ENCODE data around the gene ZDHHC5. TPM values are rescaled to one million over a fixed set of nuclear protein-coding genes. Genes with fewer than 3 reads are reported as not detected.

ZDHHC5 gene
- total RNA-seq, 1 donor from 2014 or later = 19.3 TPM

DNA sequence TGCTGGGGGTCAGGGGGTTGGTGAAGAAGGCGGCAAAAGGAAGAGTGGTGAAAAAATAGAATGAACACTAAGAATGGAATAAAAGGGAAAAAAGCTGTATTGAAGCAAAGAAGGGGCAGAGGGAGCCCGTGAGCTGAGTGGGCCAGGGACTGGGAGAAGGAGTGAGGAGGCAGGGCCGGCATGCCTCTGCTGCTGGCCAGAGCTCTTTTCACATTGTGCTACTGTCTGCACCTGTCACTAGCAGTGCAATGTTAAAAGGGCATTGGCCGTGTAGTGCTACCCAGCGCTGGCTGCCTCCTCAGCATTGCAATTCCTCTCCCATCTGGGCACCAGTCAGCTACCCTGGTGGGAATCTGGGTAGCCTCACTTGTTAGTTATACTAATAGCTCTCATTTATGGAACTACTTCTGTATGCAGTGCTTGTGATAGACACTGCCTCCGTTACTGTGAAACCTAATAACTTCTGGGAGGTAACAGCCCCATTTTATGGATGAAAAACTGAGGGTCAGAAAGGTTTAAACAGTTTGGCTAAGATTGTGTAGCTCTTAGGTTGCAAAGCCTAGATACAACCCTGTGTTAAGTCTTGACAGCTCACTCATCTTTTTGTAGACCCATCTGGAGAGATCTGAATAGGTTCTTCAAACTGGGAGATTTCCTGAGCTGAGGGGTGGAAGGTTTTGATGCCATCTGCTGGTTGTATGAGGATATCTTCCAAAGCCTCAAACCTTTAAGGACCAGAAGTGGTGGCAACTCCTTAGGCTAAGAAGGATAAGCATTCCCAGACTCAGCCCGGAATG, 26.7 kb upstream of the ZDHHC5 start:
- H3K27me3 ChIP-seq (ENCODE audit: control insufficient read depth in 3 of 3, insufficient read depth in 3 of 3, low read length in 3 of 3) = peaks cover 14 to 21% (median 21%) of the 10 kb centered on the region in 3 donors
- H3K36me3 ChIP-seq (ENCODE audit: control insufficient read depth in 3 of 3, insufficient read depth in 3 of 3, low read length in 3 of 3) = no peaks in the 10 kb centered on the region
- peaks cover 37 to 44% (median 43%) of the 10 kb centered on the region in 3 donors for H3K4me1 ChIP-seq (ENCODE audit: control insufficient read depth in 3 of 3, insufficient read depth in 3 of 3, low read length in 3 of 3)
- H3K27ac ChIP-seq (ENCODE audit: low read depth, low read length) = no peak overlapping the region
- no peak overlapping the region for H3K9ac ChIP-seq (ENCODE audit: low read depth in 1 of 3, low read length in 3 of 3)
- no peaks in the 10 kb centered on the region for H3K9me3 ChIP-seq (ENCODE audit: control insufficient read depth in 3 of 3, low read length in 3 of 3)
- H3K4me3 ChIP-seq (ENCODE audit: low read length in 3 of 3) = no peak overlapping the region

DNA sequence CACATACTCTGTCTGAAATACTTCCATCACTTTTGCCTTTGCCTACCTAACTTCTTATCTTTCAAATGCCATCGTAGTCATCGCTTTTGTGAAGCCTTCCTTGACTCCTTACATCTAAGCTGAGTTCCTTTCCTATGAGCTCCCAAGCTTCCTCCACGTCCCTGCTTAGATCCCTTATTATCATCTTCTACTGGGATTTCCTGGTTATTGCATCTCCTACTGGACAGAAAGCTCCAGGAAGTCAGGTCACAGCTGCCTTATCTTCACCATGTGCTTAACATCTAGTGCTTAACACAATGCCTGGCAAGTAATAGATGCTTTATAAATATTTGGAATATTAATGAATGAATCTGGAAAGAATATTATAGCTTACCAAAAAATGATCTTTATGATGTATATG, 24.1 kb upstream of the ZDHHC5 start:
- Histone ChIP-seq H3K27ac (ENCODE audit: low read depth, low read length) (no peak overlapping the region), H3K36me3 (ENCODE audit: control insufficient read depth in 3 of 3, insufficient read depth in 3 of 3, low read length in 3 of 3) (no peaks in the 10 kb centered on the region), H3K27me3 (ENCODE audit: control insufficient read depth in 3 of 3, insufficient read depth in 3 of 3, low read length in 3 of 3) (peaks cover 32 to 39% (median 33%) of the 10 kb centered on the region in 3 donors), H3K4me3 (ENCODE audit: low read length in 3 of 3) (no peak overlapping the region), H3K9me3 (ENCODE audit: control insufficient read depth in 3 of 3, low read length in 3 of 3) (no peaks in the 10 kb centered on the region), H3K4me1 (ENCODE audit: control insufficient read depth in 3 of 3, insufficient read depth in 3 of 3, low read length in 3 of 3) (peaks cover 46 to 56% (median 50%) of the 10 kb centered on the region in 3 donors), H3K9ac (ENCODE audit: low read depth in 1 of 3, low read length in 3 of 3) (no peak overlapping the region)

DNA sequence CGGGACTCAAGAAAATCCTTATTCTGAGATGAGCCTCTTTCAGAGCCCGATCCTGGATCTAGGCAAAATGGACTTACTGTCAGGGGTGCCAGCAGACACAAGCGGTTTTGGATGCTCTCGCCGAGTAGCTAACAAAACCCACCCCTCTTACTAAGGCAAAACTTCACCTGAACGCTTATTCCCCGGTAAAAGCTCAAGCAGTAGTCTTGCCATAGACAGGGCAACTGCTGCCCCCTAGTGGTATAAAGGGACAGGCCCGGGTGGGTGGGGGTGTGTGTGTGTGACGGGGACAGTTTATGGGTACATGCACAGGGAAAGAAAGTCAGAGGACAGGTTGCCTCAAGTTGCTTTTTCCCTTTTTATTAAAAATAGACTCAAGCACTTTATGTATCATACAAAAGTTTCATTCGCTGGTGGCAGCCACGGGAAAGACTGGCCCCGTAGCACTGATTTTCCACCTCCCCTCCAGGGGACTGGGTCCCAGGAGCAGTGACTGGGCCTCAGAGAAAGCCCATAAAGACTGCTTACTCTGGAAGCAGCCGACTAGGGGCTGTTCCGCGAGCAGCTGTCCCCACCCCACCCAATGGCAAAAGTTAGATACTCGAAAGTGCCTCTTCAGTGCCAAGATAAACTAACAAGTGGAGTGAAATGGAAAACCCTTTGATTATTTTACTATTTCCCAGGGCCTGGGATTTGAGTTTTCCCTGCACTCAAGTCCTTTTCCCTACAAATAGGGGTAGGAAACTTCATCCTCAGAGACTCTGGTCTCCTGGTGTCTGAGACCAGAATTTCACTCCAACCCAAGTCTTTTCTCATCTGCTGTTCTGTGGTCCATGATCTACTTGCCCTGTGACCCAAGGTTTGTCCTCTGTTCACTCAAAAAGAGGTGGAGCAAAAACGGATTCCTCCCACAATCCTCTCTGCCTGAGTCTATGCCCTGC, 22.9 kb upstream of the ZDHHC5 start:
- no peaks in the 10 kb centered on the region for H3K9me3 ChIP-seq (ENCODE audit: control insufficient read depth in 3 of 3, low read length in 3 of 3)
- no peaks in the 10 kb centered on the region for H3K36me3 ChIP-seq (ENCODE audit: control insufficient read depth in 3 of 3, insufficient read depth in 3 of 3, low read length in 3 of 3)
- H3K4me1 ChIP-seq (ENCODE audit: control insufficient read depth in 3 of 3, insufficient read depth in 3 of 3, low read length in 3 of 3) = peaks cover 47 to 54% (median 48%) of the 10 kb centered on the region in 3 donors
- no peak overlapping the region for H3K27ac ChIP-seq (ENCODE audit: low read depth, low read length)
- peak overlapping the region in 2 of 3 donors; percentile 27 to 38 for H3K9ac ChIP-seq (ENCODE audit: low read depth in 1 of 3, low read length in 3 of 3)
- H3K4me3 ChIP-seq (ENCODE audit: low read length in 3 of 3) = peak overlapping the region in 1 of 3 donors; percentile 19
- peaks cover 40 to 42% (median 41%) of the 10 kb centered on the region in 3 donors for H3K27me3 ChIP-seq (ENCODE audit: control insufficient read depth in 3 of 3, insufficient read depth in 3 of 3, low read length in 3 of 3)

DNA sequence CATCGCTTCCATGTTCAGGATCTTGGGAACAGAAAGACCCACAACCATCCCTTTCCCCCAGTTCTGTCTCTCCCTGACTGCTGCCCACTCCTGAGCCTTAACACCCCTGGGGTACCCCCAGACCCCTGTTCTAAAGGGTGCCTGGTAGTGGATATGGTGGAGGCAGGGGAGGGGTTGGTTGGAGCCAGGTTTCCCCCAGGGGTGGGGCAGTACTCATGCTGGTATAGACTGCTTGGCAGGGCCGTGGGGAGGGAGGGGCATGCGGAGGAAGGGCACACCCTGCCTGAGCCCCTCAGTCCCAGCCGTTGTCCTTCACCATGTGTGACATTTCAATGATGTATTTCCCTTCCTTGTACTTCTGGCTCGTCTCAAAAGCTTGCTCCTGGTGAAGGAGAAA, 22.2 kb upstream of the ZDHHC5 start:
- Histone ChIP-seq H3K36me3 (ENCODE audit: control insufficient read depth in 3 of 3, insufficient read depth in 3 of 3, low read length in 3 of 3) (no peaks in the 10 kb centered on the region), H3K27ac (ENCODE audit: low read depth, low read length) (peak overlapping the region; percentile 21), H3K4me1 (ENCODE audit: control insufficient read depth in 3 of 3, insufficient read depth in 3 of 3, low read length in 3 of 3) (peaks cover 42 to 52% (median 44%) of the 10 kb centered on the region in 3 donors), H3K9me3 (ENCODE audit: control insufficient read depth in 3 of 3, low read length in 3 of 3) (no peaks in the 10 kb centered on the region), H3K4me3 (ENCODE audit: low read length in 3 of 3) (no peak overlapping the region), H3K27me3 (ENCODE audit: control insufficient read depth in 3 of 3, insufficient read depth in 3 of 3, low read length in 3 of 3) (peaks cover 40 to 48% (median 44%) of the 10 kb centered on the region in 3 donors), H3K9ac (ENCODE audit: low read depth in 1 of 3, low read length in 3 of 3) (no peak overlapping the region)

DNA sequence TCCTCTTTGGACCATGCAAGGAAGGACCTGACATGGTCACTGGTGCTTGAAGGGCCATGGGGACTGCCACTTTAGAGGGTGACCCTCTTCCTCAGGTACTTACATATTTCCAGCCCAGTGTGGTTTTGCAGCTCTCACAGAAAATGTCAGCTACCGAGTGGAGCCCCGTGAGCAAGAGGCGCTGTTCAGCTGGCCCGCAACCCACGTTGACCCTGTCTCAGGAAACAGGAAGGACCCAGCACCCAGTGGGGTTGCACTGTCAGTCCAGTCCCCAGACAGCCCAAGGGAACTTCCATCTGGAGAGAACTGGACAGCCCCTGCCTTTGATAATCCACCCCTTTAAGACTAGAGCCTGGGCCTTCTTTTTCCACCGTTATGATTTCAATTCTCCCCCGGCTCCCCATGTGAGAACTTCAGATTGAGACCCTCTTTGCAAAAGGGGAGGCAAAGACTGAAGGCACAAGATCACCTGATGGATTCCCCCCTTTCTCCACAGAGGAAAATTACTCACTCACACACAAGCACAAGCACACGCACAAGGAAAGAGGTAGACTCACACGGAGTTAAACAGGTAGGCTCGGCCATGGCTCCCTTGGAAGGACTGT, 21.6 kb upstream of the ZDHHC5 start:
- Histone ChIP-seq H3K36me3 (ENCODE audit: control insufficient read depth in 3 of 3, insufficient read depth in 3 of 3, low read length in 3 of 3) (no peaks in the 10 kb centered on the region), H3K4me3 (ENCODE audit: low read length in 3 of 3) (no peak overlapping the region), H3K27me3 (ENCODE audit: control insufficient read depth in 3 of 3, insufficient read depth in 3 of 3, low read length in 3 of 3) (peaks cover 40 to 50% (median 44%) of the 10 kb centered on the region in 3 donors), H3K9ac (ENCODE audit: low read depth in 1 of 3, low read length in 3 of 3) (no peak overlapping the region), H3K9me3 (ENCODE audit: control insufficient read depth in 3 of 3, low read length in 3 of 3) (no peaks in the 10 kb centered on the region), H3K27ac (ENCODE audit: low read depth, low read length) (no peak overlapping the region), H3K4me1 (ENCODE audit: control insufficient read depth in 3 of 3, insufficient read depth in 3 of 3, low read length in 3 of 3) (peaks cover 35 to 47% (median 38%) of the 10 kb centered on the region in 3 donors)

DNA sequence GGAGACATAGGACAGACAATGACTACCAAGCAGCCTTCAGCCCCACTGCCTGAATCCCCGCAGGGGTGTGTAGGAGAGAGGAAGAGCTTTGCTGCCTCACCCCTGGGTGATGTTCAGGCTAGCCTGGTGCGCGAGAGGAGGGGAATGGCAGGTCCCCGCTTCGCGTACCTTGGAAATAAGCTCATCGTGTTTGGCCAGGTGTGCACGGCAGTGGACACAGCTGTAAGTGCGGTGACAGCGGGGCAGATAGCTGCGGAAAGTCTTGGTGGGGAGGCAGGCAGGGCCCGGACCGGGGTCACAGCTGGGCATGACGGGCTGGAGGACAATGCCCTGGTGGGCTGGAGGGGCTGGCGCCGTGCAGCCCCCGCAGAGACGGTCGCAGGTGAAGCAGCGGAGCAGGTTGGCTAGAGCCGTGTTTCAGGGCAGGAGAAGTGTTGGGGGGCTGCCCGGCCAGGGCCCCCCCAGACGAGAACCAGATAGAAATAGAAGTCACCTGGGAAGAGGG, 21.1 kb upstream of the ZDHHC5 start:
- Histone ChIP-seq H3K27ac (ENCODE audit: low read depth, low read length) (no peak overlapping the region), H3K4me3 (ENCODE audit: low read length in 3 of 3) (no peak overlapping the region), H3K4me1 (ENCODE audit: control insufficient read depth in 3 of 3, insufficient read depth in 3 of 3, low read length in 3 of 3) (peaks cover 34 to 45% (median 36%) of the 10 kb centered on the region in 3 donors), H3K9me3 (ENCODE audit: control insufficient read depth in 3 of 3, low read length in 3 of 3) (no peaks in the 10 kb centered on the region), H3K36me3 (ENCODE audit: control insufficient read depth in 3 of 3, insufficient read depth in 3 of 3, low read length in 3 of 3) (no peaks in the 10 kb centered on the region), H3K27me3 (ENCODE audit: control insufficient read depth in 3 of 3, insufficient read depth in 3 of 3, low read length in 3 of 3) (peaks cover 40 to 53% (median 44%) of the 10 kb centered on the region in 3 donors), H3K9ac (ENCODE audit: low read depth in 1 of 3, low read length in 3 of 3) (peak overlapping the region in 1 of 3 donors; percentile 57)

DNA sequence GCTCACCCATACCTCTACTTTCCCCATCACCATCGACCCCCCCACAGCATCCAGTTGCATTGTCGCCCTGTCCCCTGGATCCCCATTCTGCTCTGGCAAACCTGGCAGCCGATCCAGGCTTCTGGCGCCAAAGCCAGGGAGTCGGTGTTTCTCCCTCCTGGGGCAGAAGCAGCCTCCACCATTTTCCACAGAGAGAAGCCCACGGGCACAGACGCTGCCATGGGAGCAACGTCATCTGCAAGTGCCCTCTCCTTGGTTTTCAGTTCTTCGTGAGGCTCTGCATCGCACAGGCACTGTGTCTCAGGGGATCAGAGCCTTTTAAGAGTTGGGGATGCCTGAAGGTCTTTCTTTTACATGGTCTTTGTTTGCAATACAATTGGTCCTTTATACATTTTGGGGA, 20.5 kb upstream of the ZDHHC5 start:
- H3K27me3 ChIP-seq (ENCODE audit: control insufficient read depth in 3 of 3, insufficient read depth in 3 of 3, low read length in 3 of 3) = peaks cover 40 to 53% (median 44%) of the 10 kb centered on the region in 3 donors
- H3K4me3 ChIP-seq (ENCODE audit: low read length in 3 of 3) = peak overlapping the region in 1 of 3 donors; percentile 25
- no peaks in the 10 kb centered on the region for H3K36me3 ChIP-seq (ENCODE audit: control insufficient read depth in 3 of 3, insufficient read depth in 3 of 3, low read length in 3 of 3)
- H3K4me1 ChIP-seq (ENCODE audit: control insufficient read depth in 3 of 3, insufficient read depth in 3 of 3, low read length in 3 of 3) = peaks cover 34 to 45% (median 36%) of the 10 kb centered on the region in 3 donors
- no peaks in the 10 kb centered on the region for H3K9me3 ChIP-seq (ENCODE audit: control insufficient read depth in 3 of 3, low read length in 3 of 3)
- peak overlapping the region in 1 of 3 donors; percentile 57 for H3K9ac ChIP-seq (ENCODE audit: low read depth in 1 of 3, low read length in 3 of 3)
- no peak overlapping the region for H3K27ac ChIP-seq (ENCODE audit: low read depth, low read length)

DNA sequence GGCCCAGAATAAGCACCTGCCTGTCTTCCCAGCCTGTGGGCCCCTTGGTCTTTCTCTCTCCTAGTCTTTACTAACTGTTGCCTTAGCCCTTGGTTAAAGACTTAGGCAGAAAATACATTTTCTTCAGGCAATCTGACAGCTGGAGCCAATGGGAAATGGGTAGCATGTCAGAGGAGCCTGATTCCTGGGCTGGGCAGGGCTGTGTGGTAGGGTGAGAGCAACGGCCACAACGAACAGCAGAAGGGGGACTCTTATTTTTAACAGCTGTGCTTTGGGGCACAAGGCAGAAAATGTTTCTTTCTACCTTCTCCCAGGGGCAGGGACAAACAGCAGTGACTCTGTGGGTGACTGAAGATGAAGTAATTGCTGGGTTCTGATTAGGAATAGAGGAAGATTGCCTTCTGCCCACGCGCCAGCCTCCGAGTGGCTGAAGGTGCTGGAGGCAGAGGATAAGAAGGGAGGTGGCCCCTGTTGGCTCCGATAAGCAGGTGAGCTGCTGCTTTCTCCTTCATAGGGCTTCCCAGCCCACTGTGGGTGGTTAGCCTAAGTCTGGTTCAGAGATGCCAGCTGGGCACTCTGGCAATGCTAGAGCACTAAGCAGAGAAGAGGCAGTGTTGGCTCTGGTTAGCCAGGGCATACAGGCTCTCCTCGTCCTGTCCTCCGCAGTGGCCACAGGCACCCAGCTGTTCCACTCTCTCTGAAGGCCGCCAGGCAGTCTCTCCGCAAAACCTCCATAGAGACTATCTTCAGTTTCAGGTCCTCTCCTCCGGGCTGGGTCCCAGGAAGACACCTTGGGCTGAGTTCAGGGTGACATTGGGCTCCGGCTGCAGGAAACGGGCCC, 19.7 kb upstream of the ZDHHC5 start:
- H3K27me3 ChIP-seq (ENCODE audit: control insufficient read depth in 3 of 3, insufficient read depth in 3 of 3, low read length in 3 of 3) = peaks cover 40 to 53% (median 44%) of the 10 kb centered on the region in 3 donors

More for the DNA sequence above, 19.7 kb upstream of the ZDHHC5 start:
- no peak overlapping the region for H3K27ac ChIP-seq (ENCODE audit: low read depth, low read length)
- no peaks in the 10 kb centered on the region for H3K9me3 ChIP-seq (ENCODE audit: control insufficient read depth in 3 of 3, low read length in 3 of 3)
- peak overlapping the region in 2 of 3 donors; percentile 32 to 33 for H3K9ac ChIP-seq (ENCODE audit: low read depth in 1 of 3, low read length in 3 of 3)
- peak overlapping the region; percentile 41 to 75 (median 68) for H3K4me3 ChIP-seq (ENCODE audit: low read length in 3 of 3)
- peaks cover 34 to 45% (median 36%) of the 10 kb centered on the region in 3 donors for H3K4me1 ChIP-seq (ENCODE audit: control insufficient read depth in 3 of 3, insufficient read depth in 3 of 3, low read length in 3 of 3)
- H3K36me3 ChIP-seq (ENCODE audit: control insufficient read depth in 3 of 3, insufficient read depth in 3 of 3, low read length in 3 of 3) = no peaks in the 10 kb centered on the region

All from skeletal muscle tissue (tissue), 4 donors.